Body of pancreas (tissue), 4 donors: ENCODE results near the gene WWOX.

Source experiments
- CTCF ChIP-seq, 7 experiments: fragments of 450-650 bp in 4 of 7; fragments of 200-600 bp in 3 of 7; sonication (generic) in 3 of 7; IDR thresholded peaks; one replicate each; pipeline ENCODE4 v1.5.1; 2016 to 2019; ENCODE audit warnings: antibody characterized with exemption in 7 of 7
- POLR2A ChIP-seq, 3 donors: fragments of 450-650 bp; IDR thresholded peaks; one replicate each; pipeline ENCODE4 v1.6.1; 2016; ENCODE audit warnings: antibody characterized with exemption in 3 of 3, mild to moderate bottlenecking in 2 of 3

DNA sequence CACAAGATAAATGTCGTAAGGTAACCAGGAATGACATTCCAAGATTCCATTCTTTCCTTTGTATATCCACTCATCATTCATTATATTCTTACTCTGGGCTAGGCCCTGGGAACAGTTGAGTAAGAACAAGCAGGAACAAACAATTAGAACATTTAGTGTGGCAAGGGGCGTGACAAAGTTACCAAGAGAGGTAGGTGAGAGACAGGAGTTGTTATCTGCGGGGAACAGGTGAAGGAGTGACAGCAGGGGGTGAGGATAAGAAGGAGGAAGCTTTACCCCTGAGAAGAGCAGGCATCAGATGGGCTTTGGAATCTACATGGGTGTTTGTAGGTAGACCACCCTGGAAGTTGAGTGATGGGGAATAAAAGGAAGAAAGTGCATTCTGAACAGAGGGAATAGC, 568.9 kb downstream of the WWOX start:
- TF ChIP-seq CTCF (IDR thresholded peaks at IDR 0.05) (no peak), POLR2A (IDR thresholded peaks at IDR 0.05) (no peak)
